ENCODE data around the gene LGALS14.

LGALS14 gene

GRCh38 chr19:39737351-39737750, 33.1 kb downstream of the LGALS14 start:
- no peak for TF ChIP-seq ZNF560 (tag by site-specific recombination; IDR thresholded peaks at IDR 0.05; ENCODE audit: borderline replicate concordance)
- TF ChIP-seq ZNF792 (tag by site-specific recombination; IDR thresholded peaks at IDR 0.05) = no peak
- 0 out of 2 replicates have a peak, but pooled peaks have one; percentile 21 for TF ChIP-seq ZNF777 (tag by site-specific recombination; IDR thresholded peaks at IDR 0.05; ENCODE audit: borderline replicate concordance)
- ChIA-PET CTCF (no interaction called here), POLR2A (no interaction called here)
- H3K4me3 ChIP-seq (ENCODE audit: low read depth, low read length) = no peak overlapping the region
- no peak overlapping the region for H3K27ac ChIP-seq (ENCODE audit: extremely low read depth, low read depth, low read length)
- no peaks in the 10 kb centered on the region for H3K36me3 ChIP-seq (ENCODE audit: control insufficient read depth in 2 of 2, insufficient read depth in 1 of 2, low read length in 2 of 2)
- H3K4me1 ChIP-seq (ENCODE audit: control insufficient read depth, insufficient read depth, low read length) = no peaks in the 10 kb centered on the region
- no peaks in the 10 kb centered on the region; the same call in 1 of the 2 replicates for H3K9me3 ChIP-seq (ENCODE audit: control insufficient read depth, insufficient read depth, low read depth, low read length)

GRCh38 chr19:39737891-39738290, 33.6 kb downstream of the LGALS14 start, which contains the start of gene CLC:
Gene CLC (minus strand): TSS chr19:39738029. CDS start chr19:39737952, 77 bp downstream.
- no peaks in the 10 kb centered on the region for H3K36me3 ChIP-seq (ENCODE audit: control insufficient read depth in 2 of 2, insufficient read depth in 1 of 2, low read length in 2 of 2)
- no peaks in the 10 kb centered on the region for H3K4me1 ChIP-seq (ENCODE audit: control insufficient read depth, insufficient read depth, low read length)
- TF ChIP-seq ZFP41 (tag by site-specific recombination; IDR thresholded peaks at IDR 0.05; ENCODE audit: borderline replicate concordance) = no peak
- TF ChIP-seq ZNF239 (tag by site-specific recombination; IDR thresholded peaks at IDR 0.05) = no peak
- no peak for TF ChIP-seq ZNF692 (tag by site-specific recombination; IDR thresholded peaks at IDR 0.05)
- no peak for TF ChIP-seq ZBTB8A (tag by site-specific recombination; IDR thresholded peaks at IDR 0.05)
- peak; percentile 32; the same call in 1 of the 2 replicates for TF ChIP-seq KLF1 (tag by site-specific recombination; IDR thresholded peaks at IDR 0.05)
- TF ChIP-seq ZNF555 (tag by site-specific recombination; conservative IDR thresholded peaks at IDR 0.05) = no peak
- TF ChIP-seq ZNF362 (tag by site-specific recombination; IDR thresholded peaks at IDR 0.05) = no peak
- CTCF ChIA-PET = interaction anchor here (0.6 to 1.1 kb wide), 2 partner anchors 187 to 491 kb away, joined by 3 read pairs; no protein-coding TSS in a partner anchor
- POLR2A ChIA-PET = no interaction called here
- no peak within 1 kb of the TSS for H3K27ac ChIP-seq (ENCODE audit: extremely low read depth, low read depth, low read length)
- no peak within 1 kb of the TSS for H3K4me3 ChIP-seq (ENCODE audit: low read depth, low read length)
- no peaks in the 10 kb centered on the region; the same call in 1 of the 2 replicates for H3K9me3 ChIP-seq (ENCODE audit: control insufficient read depth, insufficient read depth, low read depth, low read length)

GRCh38 chr19:39738814-39739213, 34.5 kb downstream of the LGALS14 start:
- no peaks in the 10 kb centered on the region; the same call in 1 of the 2 replicates for H3K9me3 ChIP-seq (ENCODE audit: control insufficient read depth, insufficient read depth, low read depth, low read length)
- ChIA-PET POLR2A (no interaction called here), CTCF (interaction anchor here (0.6 to 1.1 kb wide), 2 partner anchors 188 to 235 kb away, joined by 3 read pairs; no protein-coding TSS in a partner anchor)
- no peak overlapping the region for H3K4me3 ChIP-seq (ENCODE audit: low read depth, low read length)
- H3K36me3 ChIP-seq (ENCODE audit: control insufficient read depth in 2 of 2, insufficient read depth in 1 of 2, low read length in 2 of 2) = no peaks in the 10 kb centered on the region
- no peaks in the 10 kb centered on the region for H3K4me1 ChIP-seq (ENCODE audit: control insufficient read depth, insufficient read depth, low read length)
- H3K27ac ChIP-seq (ENCODE audit: extremely low read depth, low read depth, low read length) = no peak overlapping the region
- TF ChIP-seq ZBTB8A (tag by site-specific recombination; IDR thresholded peaks at IDR 0.05) (no peak), ZBTB20 (tag by site-specific recombination; IDR thresholded peaks at IDR 0.05) (no peak), ZNF560 (tag by site-specific recombination; IDR thresholded peaks at IDR 0.05; ENCODE audit: borderline replicate concordance) (no peak), IKZF3 (tag by site-specific recombination; IDR thresholded peaks at IDR 0.05) (no peak), ZNF221 (tag by site-specific recombination; IDR thresholded peaks at IDR 0.05; ENCODE audit: borderline replicate concordance) (no peak), PRDM6 (tag by site-specific recombination; IDR thresholded peaks at IDR 0.05) (no peak), HIC1 (tag by site-specific recombination; IDR thresholded peaks at IDR 0.05) (no peak), BCL11A (tag by site-specific recombination; IDR thresholded peaks at IDR 0.05; ENCODE audit: low read depth) (no peak), YY2 (tag by site-specific recombination; IDR thresholded peaks at IDR 0.05) (no peak), ZNF654 (tag by site-specific recombination; IDR thresholded peaks at IDR 0.05; ENCODE audit: low read depth) (no peak), ZNF398 (tag by site-specific recombination; IDR thresholded peaks at IDR 0.05) (no peak), ZNF175 (tag by site-specific recombination; IDR thresholded peaks at IDR 0.05) (no peak), PRDM1 (tag by site-specific recombination; IDR thresholded peaks at IDR 0.05) (no peak), ZNF624 (tag by site-specific recombination; IDR thresholded peaks at IDR 0.05) (no peak), KLF9 (tag by site-specific recombination; IDR thresholded peaks at IDR 0.05; ENCODE audit: low read depth) (no peak)

Data from HEK293 (cell line).